ENCODE measurements around the gene CD151. TPM values are rescaled to one million over a fixed set of nuclear protein-coding genes. Genes with fewer than 3 reads are reported as not detected.

Gene CD151
- total RNA-seq, 6 experiments from 2014 or later: 719 to 1,001 (median 755) TPM

GRCh38 chr11:836700-837099 lies 3.9 kb downstream of the CD151 start:
- TF ChIP-seq CTCF (IDR thresholded peaks at IDR 0.05): no peak
- H3K27ac Mint-ChIP-seq: peak overlapping the region; percentile 31; the same call in 1 of the 2 replicates

GRCh38 chr11:837189-837989 lies 4.6 kb downstream of the CD151 start:
- Mint-ChIP-seq H3K27ac (peak overlapping the region; percentile 67), H3K9me3 (0 out of 2 replicates have a peak, but pooled peaks cover 8% of the 10 kb centered on the region), H3K4me3 (peak overlapping the region; percentile 17; the same call in 1 of the 2 replicates), H3K36me3 (ENCODE audit: low read depth) (peaks cover 29% of the 10 kb centered on the region), H3K27me3 (ENCODE audit: insufficient read depth) (peaks cover 48% of the 10 kb centered on the region), H3K4me1 (ENCODE audit: low read depth) (peaks cover 44% of the 10 kb centered on the region)
- no peak for DNase-seq
- no peak for TF ChIP-seq CTCF (IDR thresholded peaks at IDR 0.05)

More at GRCh38 chr11:836700-837099, 3.9 kb downstream of the CD151 start:
- H3K27me3 Mint-ChIP-seq (ENCODE audit: insufficient read depth): peaks cover 45% of the 10 kb centered on the region
- peaks cover 29% of the 10 kb centered on the region for H3K36me3 Mint-ChIP-seq (ENCODE audit: low read depth)
- no peak overlapping the region for H3K4me3 Mint-ChIP-seq
- 0 out of 2 replicates have a peak, but pooled peaks cover 8% of the 10 kb centered on the region for H3K9me3 Mint-ChIP-seq
- H3K4me1 Mint-ChIP-seq (ENCODE audit: low read depth): peaks cover 47% of the 10 kb centered on the region
- DNase-seq: no peak

GRCh38 chr11:837990-838307 lies 5.2 kb downstream of the CD151 start:
- peak overlapping the region; percentile 61; the same call in 1 of the 2 replicates for H3K27ac Mint-ChIP-seq
- peaks cover 48% of the 10 kb centered on the region for H3K27me3 Mint-ChIP-seq (ENCODE audit: insufficient read depth)
- no peak for TF ChIP-seq CTCF (IDR thresholded peaks at IDR 0.05)
- peaks cover 44% of the 10 kb centered on the region for H3K4me1 Mint-ChIP-seq (ENCODE audit: low read depth)
- peaks cover 29% of the 10 kb centered on the region for H3K36me3 Mint-ChIP-seq (ENCODE audit: low read depth)
- 0 out of 2 replicates have a peak overlapping the region, but pooled peaks have one; percentile 17 for H3K4me3 Mint-ChIP-seq
- H3K9me3 Mint-ChIP-seq: 0 out of 2 replicates have a peak, but pooled peaks cover 8% of the 10 kb centered on the region
- DNase-seq: no peak

- no peak for DNase-seq
- Mint-ChIP-seq H3K4me1 (ENCODE audit: low read depth) (peaks cover 43% of the 10 kb centered on the region), H3K4me3 (peak overlapping the region; percentile 28), H3K27ac (peak overlapping the region; percentile 61), H3K27me3 (ENCODE audit: insufficient read depth) (peaks cover 51% of the 10 kb centered on the region), H3K36me3 (ENCODE audit: low read depth) (peaks cover 29% of the 10 kb centered on the region), H3K9me3 (0 out of 2 replicates have a peak, but pooled peaks cover 8% of the 10 kb centered on the region)
- peak; percentile 70 for TF ChIP-seq CTCF (IDR thresholded peaks at IDR 0.05)
These were observed 5.9 kb downstream of the CD151 start for GRCh38 chr11:838441-839279.

- Mint-ChIP-seq H3K9me3 (0 out of 2 replicates have a peak, but pooled peaks cover 8% of the 10 kb centered on the region), H3K4me1 (ENCODE audit: low read depth) (peaks cover 37% of the 10 kb centered on the region), H3K4me3 (peak overlapping the region; percentile 90; the same call in 1 of the 2 replicates), H3K36me3 (ENCODE audit: low read depth) (peaks cover 23% of the 10 kb centered on the region), H3K27ac (peak overlapping the region; percentile 61), H3K27me3 (ENCODE audit: insufficient read depth) (peaks cover 51% of the 10 kb centered on the region)
- DNase-seq: no peak
- no peak for TF ChIP-seq CTCF (IDR thresholded peaks at IDR 0.05)
These were observed 6.5 kb downstream of the CD151 start for GRCh38 chr11:839280-839623.

Data from HFFc6 (cell line).